ENCODE measurements around the gene AP4M1. TPM values are rescaled to one million over a fixed set of nuclear protein-coding genes. Genes with fewer than 3 reads are reported as not detected.
A peak's percentile ranks its signal among the peaks of the same experiment; 100 is the strongest.
"Not testable (repeated sequence)": the region's sequence is repeated elsewhere in the genome, so short reads cannot be mapped to it uniquely, and the experiment has no call there.

Gene AP4M1
- total RNA-seq, 1 donor from 2014 or later = 24.9 TPM

DNA sequence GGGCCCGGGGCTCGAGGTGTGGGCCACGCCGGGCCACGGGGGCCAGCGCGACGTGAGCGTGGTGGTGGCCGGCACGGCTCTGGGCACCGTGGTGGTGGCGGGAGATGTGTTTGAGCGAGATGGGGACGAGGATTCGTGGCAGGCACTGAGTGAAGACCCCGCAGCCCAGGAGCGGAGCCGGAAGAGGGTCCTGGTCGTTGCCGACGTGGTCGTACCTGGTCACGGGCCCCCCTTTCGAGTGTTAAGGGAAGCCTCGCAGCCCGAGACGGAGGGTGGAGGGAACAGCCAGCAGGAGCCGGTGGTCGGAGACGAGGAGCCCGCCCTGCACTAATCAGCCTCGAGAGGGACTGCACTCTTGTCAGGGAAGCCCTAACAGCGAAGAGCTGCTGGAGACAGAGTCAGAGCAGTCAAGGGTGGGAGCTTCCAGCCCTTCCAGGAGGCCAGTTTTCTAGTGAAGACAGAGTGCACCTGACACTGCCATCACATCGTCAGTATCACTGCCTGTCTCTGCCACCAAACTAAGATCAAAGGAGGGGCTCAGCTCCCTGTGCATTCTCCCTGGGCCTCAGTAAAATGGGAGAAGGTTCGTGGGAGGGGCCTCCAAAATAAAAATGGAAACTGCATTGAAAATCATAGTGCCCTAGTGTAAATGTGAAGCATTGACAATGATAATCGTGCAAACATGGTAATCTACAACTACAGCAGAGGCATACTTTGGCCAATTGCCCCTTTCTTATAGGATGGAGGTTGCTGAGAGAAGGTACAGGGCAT is 26.6 kb downstream of the AP4M1 start:
- DNase-seq (ENCODE audit: low spot score in 2 of 2) (no peak), FAIRE-seq (no peak)

DNA sequence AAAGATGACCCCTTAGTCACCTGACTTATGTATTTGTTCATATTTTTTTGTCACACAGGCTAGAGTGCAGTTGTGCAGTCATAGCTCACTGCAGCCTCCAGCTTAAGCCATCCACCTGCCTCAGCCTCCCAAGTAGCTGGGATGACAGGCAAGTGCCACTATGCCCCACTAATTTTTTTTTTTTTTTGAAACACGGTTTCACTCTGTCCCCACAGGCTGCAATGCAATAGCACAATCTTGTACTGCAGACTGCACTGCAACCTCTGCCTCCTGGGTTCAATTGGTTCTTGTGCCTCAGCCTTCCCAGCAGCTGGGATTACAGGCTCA is 27.2 kb downstream of the AP4M1 start:
- FAIRE-seq = no peak
- no peak for DNase-seq (ENCODE audit: low spot score in 2 of 2)

- not testable (repeated sequence) for FAIRE-seq; DNase-seq (ENCODE audit: low spot score in 2 of 2)
These were observed 28.8 kb downstream of the AP4M1 start for GRCh38 chr7:100130220-100130607.

DNA sequence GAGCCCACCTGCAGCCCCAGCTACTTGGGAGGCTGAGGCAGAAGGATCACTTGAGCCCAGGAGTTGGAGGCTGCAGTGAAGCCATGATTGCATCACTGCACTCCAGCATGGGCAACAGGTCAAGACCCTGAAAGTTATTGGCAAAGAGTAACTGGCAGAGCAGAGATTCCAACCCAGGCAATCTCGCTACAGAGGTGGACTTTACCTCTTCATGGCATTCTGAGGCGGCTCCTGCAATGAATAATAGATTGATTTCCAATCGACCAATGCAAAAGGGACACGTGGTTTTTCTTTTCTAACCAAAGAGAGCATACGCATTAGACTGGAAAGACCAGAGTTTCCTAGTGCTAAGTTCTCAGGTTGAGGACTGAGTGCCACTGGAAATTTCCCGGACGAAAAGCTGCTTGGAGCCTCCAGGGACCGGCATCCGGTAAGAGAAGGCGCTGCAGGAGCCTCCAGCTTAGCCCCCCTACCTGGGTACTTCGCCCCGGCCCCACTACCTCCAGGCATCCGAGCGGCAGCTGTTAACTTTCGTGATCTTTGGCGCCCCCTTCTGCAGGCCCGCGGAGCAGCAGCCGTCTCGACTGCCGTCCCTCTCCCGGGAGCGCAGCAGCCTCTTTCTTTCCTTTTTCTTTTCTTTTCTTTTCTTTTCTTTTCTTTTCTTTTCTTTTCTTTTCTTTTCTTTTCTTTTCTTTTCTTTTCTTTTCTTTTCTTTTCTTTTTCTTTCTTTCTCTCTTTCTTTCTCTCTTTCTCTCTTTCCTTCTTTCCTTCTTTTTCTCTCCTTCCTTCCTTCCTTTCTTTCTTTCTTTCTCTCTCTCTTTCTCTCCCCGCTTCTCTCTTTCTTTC is 29.4 kb downstream of the AP4M1 start:
- DNase-seq (ENCODE audit: low spot score in 2 of 2) = peak; percentile 66 to 75
- no peak for FAIRE-seq

DNA sequence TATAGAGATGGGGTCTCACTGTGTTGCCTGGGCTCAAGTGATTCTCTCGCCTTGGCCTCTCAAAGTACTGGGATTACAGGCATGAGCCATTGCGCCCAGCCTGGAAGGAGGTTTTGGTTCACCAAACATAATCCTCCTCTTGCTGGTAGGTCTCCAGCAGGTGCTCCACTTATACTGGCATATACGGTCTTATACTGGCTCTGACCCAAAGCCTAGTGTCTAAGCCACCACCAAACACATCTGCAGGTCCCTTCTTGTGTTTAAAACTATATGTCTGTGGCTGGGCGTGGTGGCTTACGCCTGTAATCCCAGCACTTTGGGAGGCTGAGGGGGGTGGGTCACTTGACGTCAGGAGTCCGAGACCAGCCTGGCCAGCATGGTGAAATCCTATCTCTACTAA is 30.7 kb downstream of the AP4M1 start:
- DNase-seq (ENCODE audit: low spot score in 2 of 2) = no peak
- no peak for FAIRE-seq

- no peak for FAIRE-seq
- peak in 1 of 2 donors; percentile 58 for DNase-seq (ENCODE audit: low spot score in 2 of 2)
These were observed 31.3 kb downstream of the AP4M1 start for GRCh38 chr7:100132697-100133151.

GRCh38 chr7:100137851-100138760 is 36.7 kb downstream of the AP4M1 start:
- DNase-seq (ENCODE audit: low spot score in 2 of 2) (no peak), FAIRE-seq (no peak)

- FAIRE-seq = no peak
- DNase-seq (ENCODE audit: low spot score in 2 of 2) = no peak
These were observed 40.1 kb downstream of the AP4M1 start for GRCh38 chr7:100141555-100141949.

GRCh38 chr7:100142461-100142860 is 41.0 kb downstream of the AP4M1 start:
- DNase-seq (ENCODE audit: low spot score in 2 of 2) (no peak), FAIRE-seq (no peak)

DNA sequence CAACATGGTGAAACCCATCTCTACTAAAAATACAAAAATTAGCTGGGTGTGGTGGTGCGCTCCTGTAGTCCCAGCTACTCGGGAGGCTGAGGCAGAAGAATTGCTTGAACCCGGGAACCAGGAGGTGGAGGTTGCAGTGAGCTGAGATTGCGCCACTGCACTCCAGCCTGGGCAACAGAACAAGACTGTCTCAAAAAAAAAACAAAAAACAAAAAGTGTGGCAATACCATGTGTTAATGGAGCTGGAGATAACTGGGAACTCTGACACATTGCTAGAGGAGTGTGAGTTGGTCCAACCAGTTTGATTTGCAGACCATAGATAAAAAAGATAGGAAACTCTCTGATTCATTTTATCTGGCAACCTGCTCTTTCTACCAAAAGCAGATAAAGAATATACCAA is 44.9 kb downstream of the AP4M1 start:
- not testable (repeated sequence) for FAIRE-seq; DNase-seq (ENCODE audit: low spot score in 2 of 2)

GRCh38 chr7:100147278-100147677 is 45.8 kb downstream of the AP4M1 start:
- no peak for FAIRE-seq
- no peak for DNase-seq (ENCODE audit: low spot score in 2 of 2)

DNA sequence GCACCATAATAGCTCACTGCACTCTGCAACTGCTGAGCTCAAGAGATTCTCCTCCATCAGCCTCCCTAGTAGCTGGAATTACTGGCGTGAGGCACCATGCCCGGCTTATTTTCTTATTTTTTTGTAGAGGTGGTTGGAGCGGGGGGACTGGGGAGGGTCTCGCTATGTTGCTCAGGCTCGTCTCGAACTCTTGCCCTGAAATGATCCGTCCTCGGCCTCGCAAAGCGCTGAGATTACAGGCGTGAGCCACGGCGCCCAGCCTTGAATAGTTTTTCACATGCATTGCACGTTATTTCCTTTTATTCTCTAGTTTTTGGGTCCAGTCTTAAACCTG is 46.7 kb downstream of the AP4M1 start:
- DNase-seq (ENCODE audit: low spot score in 2 of 2) = no peak
- no peak for FAIRE-seq

GRCh38 chr7:100148559-100149328 is 47.3 kb downstream of the AP4M1 start, which contains the start of gene LAMTOR4:
LAMTOR4 (plus strand) TSS chr7:100148918; CDS start chr7:100148973, 55 bp downstream.
- FAIRE-seq = peak; percentile 95

DNA sequence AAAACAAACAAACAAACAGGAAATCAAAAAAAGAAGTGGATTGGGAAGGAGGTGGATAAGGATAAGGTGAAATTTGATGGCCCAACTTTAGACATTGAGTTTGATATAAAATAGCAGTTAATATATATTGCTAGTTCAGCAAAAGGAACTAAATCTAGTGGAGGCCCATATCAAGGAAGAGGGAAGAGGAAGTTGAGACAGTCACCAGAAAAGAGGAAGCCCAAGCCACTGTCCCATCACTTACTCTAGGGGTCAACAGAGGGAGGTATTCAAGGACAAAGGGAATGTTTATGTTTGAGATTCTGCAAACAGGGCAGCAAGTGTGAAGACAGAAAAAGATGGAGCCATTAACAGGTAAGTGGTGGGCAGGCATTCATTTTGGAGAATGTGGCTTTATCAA is 51.0 kb downstream of the AP4M1 start:
- FAIRE-seq (no peak), DNase-seq (ENCODE audit: low spot score in 2 of 2) (no peak)

More at GRCh38 chr7:100148559-100149328, 47.3 kb downstream of the AP4M1 start, which contains the start of gene LAMTOR4:
- peak; percentile 90 to 97 for DNase-seq (ENCODE audit: low spot score in 2 of 2)

DNA sequence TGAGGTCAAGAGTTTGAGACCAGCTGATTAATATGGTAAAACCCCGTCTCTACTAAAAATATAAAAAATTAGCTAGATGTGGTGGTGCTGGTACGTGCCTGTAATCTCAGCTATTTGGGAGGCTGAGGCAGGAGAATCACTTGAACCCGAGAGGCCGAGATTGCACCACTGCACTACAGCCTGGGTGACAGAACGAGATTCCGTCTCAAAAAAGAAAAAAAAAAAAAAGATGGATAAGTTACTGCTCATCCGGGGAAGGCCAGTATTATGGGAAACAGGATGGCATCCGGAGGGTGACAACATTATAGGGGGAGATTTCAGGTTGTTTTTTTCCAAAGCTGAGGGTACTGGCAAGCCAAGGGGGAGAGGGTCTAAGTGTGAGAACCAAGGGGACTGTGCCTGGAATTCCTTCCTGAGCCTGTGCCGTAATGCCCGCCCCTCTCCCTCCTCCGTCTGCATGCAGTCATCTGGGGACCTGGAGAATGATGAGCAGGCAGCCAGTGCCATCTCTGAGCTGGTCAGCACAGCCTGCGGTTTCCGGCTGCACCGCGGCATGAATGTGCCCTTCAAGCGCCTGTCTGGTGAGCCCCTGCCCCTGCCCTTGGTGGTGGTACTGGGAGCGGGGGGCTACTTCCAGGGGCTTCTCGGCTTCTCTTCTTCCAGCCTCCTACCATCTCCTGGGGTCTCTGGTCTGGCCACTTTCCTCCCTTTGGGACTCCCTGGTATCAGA is 51.7 kb downstream of the AP4M1 start:
- no peak for DNase-seq (ENCODE audit: low spot score in 2 of 2)
- FAIRE-seq = no peak

DNA sequence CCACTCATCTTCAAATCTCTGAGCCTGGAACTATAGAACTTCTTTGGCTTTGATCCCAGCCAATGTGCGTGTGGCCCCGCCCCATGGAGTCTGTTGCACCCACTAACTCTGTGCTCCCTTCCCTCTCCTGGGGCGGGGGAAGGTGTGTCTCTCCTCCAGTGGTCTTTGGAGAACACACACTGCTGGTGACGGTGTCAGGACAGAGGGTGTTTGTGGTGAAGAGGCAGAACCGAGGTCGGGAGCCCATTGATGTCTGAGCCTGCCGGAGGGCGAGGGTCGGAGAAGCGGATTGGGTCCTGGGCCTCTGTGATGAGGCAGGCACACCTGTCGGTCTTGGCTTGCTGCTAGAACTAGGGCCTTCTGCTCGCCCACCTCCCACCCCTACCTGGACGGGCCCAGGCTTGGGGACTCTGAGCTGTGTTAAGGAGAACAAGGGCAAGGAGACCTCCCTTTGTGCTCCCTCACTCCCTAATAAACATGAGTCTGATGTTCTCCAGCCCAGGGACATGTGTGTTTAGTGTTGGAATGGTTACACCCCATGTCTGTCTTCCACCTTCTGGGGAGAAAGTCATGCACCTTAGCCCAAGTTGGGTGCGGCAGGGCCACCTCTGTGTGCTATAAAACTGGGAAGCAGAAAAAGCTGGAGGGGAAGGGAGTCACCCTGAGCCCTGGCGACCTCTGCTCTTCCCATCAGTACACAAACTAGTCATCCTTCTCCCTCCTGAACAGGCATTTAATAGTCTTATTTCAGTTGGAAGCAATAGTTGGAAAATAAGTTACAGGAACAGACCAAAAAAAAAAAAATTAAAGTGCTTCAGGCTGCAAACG is 52.5 kb downstream of the AP4M1 start:
- FAIRE-seq (no peak), DNase-seq (ENCODE audit: low spot score in 2 of 2) (peak in 1 of 2 donors; percentile 14)

GRCh38 chr7:100154651-100155491 is 53.4 kb downstream of the AP4M1 start:
- DNase-seq (ENCODE audit: low spot score in 2 of 2) = peak in 1 of 2 donors; percentile 36
- FAIRE-seq = no peak

Data from frontal cortex (tissue), 4 donors.